Measurements from ENCODE around the gene SMIM8.

GRCh38 chr6:87282743-87283142, 39.6 kb upstream of the SMIM8 start:
- TF ChIP-seq, protein P1, sequence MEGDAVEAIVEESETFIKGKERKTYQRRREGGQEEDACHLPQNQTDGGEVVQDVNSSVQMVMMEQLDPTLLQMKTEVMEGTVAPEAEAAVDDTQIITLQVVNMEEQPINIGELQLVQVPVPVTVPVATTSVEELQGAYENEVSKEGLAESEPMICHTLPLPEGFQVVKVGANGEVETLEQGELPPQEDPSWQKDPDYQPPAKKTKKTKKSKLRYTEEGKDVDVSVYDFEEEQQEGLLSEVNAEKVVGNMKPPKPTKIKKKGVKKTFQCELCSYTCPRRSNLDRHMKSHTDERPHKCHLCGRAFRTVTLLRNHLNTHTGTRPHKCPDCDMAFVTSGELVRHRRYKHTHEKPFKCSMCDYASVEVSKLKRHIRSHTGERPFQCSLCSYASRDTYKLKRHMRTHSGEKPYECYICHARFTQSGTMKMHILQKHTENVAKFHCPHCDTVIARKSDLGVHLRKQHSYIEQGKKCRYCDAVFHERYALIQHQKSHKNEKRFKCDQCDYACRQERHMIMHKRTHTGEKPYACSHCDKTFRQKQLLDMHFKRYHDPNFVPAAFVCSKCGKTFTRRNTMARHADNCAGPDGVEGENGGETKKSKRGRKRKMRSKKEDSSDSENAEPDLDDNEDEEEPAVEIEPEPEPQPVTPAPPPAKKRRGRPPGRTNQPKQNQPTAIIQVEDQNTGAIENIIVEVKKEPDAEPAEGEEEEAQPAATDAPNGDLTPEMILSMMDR (IDR thresholded peaks at IDR 0.05) = no peak
- TF ChIP-seq POLR2A (IDR thresholded peaks at IDR 0.05) = no peak

Data from Peyer's patch (tissue), 4 donors.